Stimulated activated CD8-positive, alpha-beta memory T cell treated with anti-CD3 and anti-CD28 coated beads, Interleukin-15, amount 100 ng/mL, for 48 hours (primary cell): Measurements from ENCODE around the gene CHRNB1.
"Not testable (repeated sequence)": the region's sequence is repeated elsewhere in the genome, so short reads cannot be mapped to it uniquely, and the experiment has no call there.

Source experiments
- DNase-seq, 2 donors: peaks; one replicate each; pipeline ENCODE4 v3.0.0-alpha.2; 2020; ENCODE audit warnings: low read depth in 2 of 2

CHRNB1 gene

DNA sequence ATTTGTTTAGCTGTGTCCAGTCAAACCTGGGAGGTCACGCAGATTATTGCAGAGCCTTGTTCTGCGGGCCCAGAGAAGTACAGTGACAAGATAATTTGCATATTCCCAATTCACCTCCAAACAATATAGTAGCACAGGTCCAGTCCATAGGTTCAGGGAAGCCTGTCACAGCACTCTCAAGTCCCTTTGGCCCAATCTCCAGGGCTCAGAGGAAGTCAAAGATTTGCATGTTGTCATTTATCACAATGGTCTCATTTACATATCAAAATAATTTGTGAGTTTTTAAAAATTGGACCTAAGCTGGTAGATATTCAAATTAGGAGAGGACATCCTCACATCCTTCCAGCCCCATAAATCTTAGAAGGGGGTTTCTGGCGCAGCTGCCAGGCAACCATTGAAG lies 22.6 kb downstream of the CHRNB1 start:
- no peak for DNase-seq

DNA sequence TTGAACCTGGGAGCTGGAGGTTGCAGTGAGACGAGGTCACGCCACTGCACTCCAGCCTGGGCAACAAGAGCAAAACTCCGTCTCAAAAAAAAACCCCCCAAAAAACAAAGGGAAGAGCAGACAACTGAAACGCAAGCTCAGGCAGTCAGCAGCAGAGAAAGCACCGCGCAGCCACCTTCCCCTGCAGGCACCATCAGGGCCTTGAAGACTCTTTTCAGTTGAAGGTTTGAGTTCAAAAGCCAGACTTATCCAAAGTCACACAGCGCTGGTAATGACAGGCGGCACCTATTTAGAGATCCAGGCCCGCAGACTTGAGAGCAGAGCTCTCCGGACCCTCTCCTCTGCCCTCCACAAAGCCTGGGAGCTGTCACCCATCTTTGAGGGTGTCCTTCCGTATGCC lies 23.4 kb downstream of the CHRNB1 start:
- DNase-seq = no peak

DNA sequence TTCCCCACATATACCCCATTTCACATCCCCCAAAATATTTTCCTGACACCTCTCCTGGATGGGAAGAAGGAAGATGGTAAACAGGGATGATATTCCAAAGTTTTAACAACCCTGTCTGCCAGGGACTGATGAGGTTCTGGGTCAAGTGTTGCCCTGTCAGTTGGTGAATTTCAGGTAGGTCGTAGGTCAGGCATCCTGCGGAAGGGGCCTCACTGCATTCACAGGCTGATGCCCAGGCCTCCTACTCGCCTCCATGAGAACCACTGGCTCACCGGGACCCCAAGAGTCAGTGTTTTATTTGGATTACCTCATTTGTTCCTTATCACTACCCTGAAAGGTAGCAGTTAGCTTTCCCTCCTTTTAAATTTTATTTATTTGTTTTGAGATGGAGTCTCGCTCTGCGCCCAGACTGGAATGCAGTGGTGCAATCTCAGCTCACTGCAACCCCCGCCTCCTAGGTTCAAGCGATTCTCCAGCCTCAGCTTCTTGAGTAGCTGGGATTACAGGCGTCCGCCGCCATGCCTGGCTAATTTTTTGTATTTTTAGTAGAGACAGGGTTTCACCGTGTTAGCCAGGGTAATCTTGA lies 24.0 kb downstream of the CHRNB1 start:
- DNase-seq = no peak

DNA sequence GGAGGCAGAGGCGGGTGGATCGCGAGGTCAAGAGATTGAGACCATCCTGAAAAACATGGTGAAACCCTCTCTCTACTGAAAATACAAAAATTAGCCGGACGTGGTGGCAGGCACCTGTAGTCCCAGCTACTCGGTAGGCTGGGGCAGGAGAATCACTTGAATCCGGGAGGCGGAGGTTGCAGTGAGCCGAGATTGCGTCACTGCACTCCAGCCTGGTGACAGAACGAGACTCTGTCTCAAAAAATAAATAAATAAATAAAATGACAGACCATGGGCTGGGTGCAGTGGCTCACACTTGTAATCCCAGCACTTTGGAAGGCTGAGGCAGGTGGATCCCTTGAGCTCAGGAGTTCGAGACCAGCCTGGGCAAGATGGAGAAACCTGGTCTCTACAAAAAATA lies 25.0 kb downstream of the CHRNB1 start:
- DNase-seq = not testable (repeated sequence)

DNA sequence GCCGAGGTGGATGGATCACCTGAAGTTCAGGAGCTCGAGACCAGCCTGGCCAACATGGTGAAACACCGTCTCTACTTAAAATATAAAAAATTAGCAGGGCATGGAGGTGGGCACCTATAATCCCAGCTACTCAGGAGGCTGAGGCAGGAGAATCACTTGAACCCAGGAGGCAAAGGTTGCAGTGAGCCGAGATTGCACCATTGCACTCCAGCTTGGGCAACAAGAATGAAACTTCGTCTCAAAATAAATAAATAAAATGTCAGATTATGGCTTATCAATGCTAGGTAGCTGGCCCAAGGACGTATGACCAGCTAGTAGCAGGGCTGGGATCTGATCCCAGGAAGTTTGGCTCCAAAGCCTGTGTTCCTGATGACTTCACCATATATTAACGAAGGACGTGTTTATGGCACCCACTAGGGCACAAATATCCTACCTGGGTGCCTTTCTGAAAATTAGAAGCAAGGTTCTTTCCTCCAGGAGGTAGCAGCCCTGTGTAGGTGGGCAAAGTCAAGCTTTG lies 25.7 kb downstream of the CHRNB1 start:
- not testable (repeated sequence) for DNase-seq

DNA sequence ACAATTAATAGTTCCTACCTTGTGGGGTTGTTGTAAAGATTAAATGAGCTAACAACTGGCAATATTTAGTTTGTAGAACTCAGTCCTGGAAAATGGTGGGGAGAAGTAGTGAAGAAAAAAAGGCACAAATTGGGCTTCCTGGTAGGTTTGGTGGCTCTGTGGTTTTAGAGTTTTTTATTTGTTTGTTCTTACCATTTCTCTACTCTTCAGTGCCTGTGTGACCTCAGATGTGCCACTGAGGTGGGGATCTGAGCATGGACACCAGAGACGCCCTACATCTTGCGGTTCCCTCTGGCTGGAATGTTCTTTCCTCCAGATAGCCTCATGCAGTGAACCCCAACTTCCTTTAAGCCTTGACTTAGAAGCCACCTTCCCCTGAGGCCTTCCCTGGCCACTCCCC lies 26.9 kb downstream of the CHRNB1 start:
- no peak for DNase-seq

DNA sequence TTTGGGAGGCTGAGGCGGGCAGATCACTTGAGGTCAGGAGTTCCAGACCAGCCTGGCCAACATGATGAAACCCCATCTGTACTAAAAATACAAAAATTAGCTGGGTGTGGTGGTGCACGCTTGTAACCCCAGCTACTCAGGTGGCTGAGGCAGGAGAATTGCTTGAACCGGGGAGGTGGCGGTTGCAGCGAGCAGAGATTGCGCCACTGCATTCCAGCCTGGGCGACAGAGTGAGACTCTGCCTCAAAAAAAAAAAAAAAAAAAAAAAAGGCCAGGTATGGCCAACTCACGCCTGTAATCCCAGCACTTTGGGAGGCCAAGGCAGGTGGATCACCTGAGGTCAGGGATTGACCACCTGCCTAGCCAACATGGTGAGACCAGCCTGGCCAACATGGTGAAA lies 29.9 kb downstream of the CHRNB1 start:
- not testable (repeated sequence) for DNase-seq

DNA sequence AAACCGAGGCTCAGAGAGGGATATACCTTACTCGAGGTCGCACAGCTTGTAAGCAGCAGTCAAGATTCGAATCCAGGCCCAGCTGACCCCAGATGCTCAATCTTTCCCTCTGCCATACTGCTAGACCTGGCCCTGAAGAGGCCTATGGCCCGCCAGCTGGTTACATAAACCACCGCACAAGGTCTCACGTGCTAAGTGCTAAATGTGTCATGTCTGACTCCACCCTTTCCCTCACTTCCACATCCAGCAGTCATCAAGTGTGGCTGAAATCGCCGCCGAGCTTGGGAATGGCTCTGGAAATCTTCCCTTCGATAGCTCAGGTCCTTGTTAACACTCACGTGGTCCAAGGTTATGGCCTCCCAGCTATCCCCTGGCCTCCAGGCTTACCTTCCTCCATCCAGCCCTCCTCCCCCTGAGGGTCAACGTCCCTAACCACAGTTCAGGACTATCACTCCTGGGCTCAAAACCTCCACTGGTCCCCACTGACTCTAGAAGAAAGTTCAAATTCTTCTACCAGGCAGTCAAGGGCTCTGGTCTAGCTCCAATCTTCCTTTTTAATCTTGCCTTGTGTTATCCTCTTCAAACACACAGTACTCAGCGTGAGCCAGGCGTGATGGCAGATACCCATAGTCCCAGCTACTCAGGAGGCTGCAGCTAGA lies 31.0 kb downstream of the CHRNB1 start:
- no peak for DNase-seq

DNA sequence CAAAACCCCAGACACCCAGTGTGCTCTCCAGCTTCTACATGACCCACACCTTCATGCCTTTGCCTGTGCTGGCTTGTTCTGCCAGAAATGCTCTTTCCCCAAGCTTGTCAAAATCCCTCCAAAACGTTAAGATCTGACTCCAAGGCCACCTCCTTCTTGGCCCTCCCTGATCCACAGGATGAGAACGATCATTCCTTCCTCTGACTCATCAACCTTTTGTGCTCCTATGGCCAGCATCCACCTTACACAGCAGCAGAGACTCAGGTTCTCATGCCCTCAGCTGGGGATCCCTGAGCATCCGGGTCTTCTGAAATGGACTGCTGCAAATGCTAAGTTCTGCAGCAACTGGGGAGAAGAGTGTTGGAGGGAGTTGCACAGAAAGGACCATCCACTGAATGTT lies 31.6 kb downstream of the CHRNB1 start:
- no peak for DNase-seq

DNA sequence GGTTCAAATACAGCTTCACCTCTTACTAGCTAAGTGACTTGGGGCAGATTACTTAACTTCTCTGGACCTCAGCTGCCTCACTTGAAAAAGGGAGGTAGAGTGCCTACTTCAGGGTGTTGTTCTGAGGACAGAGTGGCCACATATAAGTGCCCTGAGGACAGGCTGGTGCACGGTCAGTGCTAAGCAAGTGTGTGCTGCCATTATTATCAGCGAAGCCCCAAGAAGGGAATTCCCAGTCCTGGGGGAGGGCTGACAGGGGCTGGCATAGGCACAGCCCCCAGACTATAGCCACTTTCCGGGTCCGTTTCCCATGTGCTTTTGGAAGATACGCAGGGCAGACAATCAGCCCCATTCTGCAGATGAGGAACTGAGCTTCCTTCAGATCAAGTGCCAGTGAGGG lies 32.1 kb downstream of the CHRNB1 start:
- no peak for DNase-seq

DNA sequence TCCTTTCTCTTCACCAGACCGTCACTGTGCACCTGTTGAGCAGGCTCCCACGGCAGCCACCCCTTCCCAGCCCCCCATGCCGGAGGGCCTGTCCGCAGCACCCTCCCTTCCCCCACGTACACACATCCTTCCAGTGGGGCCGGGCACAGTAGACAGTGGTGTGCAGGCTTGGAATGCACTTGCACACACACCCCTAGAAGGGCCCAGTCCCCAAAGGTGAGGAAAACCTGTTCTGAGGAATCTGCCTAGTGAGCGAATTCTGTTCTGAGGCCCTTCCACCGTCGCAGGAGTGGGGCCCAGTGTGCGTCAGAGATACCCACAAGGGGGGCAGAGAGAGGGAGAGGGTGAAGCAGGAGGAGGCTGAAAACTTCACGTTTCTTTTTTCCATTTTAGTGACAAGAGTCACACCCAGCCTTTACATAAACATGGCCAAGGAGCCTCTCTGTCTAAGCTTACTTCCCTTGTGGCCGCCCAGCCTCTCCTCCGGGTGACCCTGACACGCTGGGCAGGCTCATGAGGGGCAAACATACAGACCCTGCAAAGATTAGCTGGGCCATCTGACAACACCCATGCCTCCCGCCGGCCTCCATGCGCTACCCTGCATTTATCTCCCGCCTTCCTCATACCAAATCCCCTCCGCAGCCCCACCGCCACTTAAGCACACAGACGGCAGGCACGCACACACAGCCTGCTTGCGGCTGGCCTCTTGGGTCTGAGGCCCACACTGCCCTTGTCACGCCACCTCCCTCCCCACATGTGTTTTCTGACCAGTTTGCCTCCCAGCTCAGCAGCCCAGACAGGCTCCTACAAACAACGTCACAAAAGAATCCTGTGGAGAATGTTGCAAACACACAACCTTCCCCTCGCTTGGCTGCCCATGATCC lies 32.8 kb downstream of the CHRNB1 start:
- DNase-seq = no peak

DNA sequence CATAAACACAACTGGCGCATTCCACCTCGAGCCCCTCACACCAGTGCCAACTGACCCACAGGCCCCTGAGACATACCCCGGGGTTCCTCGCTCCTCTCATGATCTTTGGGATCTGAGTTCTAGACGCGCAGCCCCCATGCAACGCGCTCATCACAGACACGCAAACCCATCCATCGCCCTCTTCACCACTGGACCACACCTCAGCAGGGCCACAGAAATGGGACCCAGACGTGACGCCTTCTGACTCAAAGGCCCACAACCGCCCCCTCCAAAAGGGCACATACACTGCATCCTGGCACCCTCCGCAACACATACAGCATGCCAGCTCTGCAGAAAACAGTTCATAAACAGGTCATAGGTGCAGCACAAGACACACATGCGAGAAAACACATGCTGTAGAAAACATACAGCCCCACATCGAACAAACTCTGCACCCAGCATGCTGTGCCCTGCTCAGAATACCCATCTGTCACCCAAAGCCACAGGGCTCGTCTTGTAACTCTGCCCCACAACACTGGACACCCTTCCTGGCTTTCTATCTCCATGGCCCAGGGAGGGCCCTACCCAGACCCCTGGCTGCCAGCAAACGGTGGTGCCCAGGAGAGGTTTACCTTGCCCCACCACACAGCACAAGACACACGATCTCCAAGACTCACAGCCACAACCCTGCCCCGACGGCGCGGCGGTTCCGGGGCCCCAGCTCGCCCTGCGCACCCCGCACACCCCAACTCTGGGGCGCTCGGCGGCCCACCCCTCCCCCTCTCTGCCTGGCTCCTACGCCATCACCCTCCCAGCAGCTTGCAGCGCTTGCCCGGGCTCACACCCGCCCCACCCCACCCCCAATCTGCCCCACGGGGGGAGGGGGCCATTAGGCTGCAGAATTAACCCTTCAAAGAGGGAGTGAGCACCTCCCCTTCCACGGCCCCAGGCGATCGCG lies 33.7 kb downstream of the CHRNB1 start:
- peak in 1 of 2 donors; percentile 42 for DNase-seq

DNA sequence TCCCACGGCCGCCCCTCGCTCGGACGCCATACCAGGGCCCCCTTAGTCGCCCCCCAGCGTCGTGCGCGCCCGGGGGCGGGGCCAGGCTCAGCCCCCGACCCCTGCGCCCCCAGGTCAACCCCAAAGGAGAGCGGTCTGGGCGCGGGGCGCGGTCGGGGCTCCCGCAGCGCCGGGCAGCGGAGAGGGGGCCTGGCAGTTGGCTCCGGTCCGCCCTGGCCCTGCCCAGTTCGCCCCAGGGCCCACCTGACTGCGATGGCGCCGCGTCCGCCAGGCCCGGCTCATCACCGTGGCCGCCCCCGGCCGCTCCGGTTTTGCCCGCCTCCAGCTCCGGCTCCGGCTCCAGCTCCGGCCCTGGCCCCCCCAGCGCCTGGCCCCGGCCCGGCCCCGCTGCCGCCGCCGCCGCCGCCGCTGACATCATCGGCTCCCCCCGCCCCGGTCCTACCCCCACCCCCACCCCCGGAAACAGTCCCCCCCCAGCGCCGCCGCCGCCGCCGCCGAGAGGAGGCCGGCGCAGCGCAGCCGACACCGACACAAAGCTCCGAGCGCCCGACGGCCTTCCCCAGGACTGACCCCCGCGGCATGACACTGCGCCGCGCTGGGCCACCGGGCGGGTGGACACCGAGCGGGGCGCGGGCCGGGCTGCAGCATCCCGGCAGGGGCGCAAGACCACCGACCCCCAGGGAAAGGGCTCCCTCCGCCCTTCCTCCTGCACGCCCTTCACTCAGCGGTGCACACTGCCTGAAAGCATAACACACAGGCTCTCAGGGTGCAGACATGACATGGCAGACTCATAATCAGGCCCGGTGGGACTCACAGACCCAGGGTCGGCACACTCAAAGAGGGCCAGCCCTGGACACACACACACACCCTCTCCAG lies 34.6 kb downstream of the CHRNB1 start, which contains the start of gene ZBTB4:
Gene ZBTB4 (minus strand): TSS at position 419 of the 876 bp plus-strand sequence. CDS start 12,830 bp downstream, outside the sequence.
- DNase-seq = peak in 1 of 2 donors; percentile 33

DNA sequence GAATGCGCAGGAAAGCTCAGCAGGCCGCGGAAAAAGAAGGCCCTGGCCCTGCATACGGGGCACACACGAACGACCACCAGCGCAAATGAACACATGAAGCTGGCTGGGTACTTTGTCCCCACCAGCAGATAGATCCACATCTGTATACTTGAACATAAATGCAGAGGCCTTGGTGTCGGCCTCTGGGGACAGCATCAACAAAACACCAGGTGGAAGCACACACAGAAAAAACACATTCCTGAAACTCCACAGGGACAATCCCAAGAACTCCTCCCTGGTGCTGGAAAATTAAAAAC lies 35.2 kb downstream of the CHRNB1 start:
- DNase-seq = no peak

DNA sequence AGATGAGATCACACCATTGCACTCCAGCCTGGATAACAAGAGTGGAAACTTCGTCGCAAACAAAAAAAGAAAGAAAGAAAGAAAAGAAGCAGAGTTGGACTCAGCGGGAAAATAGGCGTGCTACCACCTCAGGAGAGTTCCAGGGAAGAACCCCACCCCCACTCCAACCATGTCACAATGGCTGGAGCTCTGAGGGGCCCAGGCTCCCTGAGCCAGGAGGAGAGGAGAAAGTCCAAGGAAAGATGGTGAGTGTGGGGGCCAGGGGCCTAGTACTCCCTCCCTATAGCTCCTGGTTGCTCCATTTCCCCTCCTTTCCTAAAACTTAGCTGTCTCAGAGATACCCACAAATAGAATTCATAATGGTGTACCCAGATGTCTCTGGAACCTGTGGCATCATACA lies 36.4 kb downstream of the CHRNB1 start, which contains the start of gene SLC35G6:
Gene SLC35G6 (plus strand): TSS at position 172 of the 400 bp plus-strand sequence. CDS start 71 bp downstream, at position 243.
- not testable (repeated sequence) for DNase-seq

DNA sequence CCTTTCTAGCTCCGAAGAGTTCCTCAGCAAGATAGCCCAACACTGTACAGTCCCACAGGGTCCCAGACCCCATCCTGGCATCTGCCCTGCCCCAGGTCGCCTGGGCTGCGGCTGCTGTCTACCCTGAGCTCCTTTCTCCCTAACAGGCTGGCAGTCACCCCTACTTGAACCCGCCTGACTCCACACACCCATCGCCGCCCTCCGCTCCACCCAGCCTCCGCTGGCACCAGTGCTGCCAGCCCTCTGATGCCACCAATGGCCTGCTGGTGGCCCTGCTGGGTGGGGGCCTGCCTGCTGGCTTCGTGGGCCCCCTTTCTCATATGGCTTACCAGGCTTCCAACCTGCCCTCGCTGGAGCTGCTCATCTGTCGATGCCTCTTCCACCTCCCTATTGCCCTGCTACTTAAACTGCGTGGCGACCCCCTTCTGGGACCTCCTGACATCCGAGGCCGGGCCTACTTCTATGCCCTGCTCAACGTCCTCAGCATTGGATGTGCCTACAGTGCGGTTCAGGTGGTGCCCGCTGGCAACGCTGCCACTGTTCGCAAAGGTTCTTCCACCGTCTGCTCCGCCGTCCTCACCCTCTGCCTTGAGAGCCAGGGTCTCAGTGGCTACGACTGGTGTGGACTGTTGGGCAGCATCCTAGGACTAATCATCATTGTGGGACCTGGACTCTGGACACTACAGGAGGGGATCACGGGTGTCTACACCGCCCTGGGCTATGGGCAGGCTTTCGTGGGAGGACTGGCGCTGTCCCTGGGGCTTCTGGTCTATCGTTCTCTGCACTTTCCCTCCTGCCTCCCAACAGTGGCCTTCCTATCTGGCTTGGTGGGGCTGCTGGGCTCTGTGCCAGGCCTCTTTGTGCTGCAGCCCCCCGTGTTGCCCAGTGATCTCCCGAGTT lies 37.2 kb downstream of the CHRNB1 start:
- not testable (repeated sequence) for DNase-seq

DNA sequence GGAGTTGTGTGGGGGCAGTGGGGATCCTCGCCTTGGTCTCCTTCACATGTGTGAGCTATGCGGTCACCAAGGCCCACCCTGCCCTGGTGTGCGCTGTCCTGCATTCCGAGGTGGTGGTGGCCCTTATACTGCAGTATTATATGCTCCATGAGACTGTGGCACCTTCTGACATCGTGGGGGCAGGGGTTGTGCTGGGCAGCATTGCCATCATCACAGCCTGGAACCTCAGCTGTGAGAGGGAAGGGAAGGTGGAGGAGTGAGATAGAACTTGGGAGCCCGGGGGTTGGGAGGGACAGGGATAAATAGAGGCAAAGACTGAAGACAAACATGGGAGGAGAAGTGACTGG lies 37.9 kb downstream of the CHRNB1 start:
- not testable (repeated sequence) for DNase-seq

DNA sequence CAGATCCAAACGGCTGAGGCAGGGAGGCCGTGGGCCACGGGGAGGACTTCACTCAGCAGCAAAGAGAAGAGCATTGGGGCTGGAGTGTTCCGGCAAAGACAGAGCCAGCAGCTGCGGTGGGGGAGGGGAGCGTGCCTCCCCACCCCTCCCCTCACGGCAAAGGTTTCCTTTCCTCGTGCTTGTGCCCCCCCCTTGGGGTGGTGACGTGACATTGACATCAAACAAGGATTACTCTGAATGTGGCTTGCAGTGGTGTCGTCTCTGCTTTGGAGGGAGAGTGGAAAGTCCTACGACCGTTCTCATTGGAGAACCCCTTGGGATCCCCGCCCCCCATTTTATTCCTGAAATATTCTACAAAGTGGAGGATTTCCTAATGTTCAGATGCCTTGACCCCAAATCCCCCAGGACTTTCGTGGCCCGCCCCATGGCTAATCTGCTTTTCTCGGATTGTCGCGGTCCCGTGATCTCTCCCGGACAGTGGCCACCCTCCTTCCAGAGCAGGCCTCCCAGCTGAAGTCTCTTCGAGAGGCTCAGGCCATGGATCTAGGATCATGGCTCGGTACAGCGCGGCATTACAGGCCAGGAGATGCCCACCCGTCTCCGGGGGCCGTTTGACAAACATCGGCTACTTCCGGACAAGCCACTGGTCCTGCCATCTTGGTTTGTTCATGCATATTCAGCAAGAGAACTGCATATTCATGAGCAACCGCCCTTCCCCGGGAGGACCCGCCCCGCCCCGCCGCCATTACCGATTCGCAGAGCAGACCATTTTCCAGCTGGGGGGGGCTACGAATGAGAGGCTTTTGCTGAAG lies 38.6 kb downstream of the CHRNB1 start:
- DNase-seq = peak; percentile 80 to 88
